GM18868 (cell line): ENCODE measurements around the gene MPC2.
"Not testable (repeated sequence)": the region's sequence is repeated elsewhere in the genome, so short reads cannot be mapped to it uniquely, and the experiment has no call there.

Source experiments
- ATAC-seq: cut with Tn5 transposase; IDR thresholded peaks from one replicate; pipeline ENCODE4 v1.9.1; 2021; ENCODE audit warnings: mild to moderate bottlenecking, moderate library complexity; ENCODE audit not compliant: unreplicated experiment

MPC2 gene

GRCh38 chr1:167909691-167910180 is 27.1 kb downstream of the MPC2 start:
- ATAC-seq: no peak

DNA sequence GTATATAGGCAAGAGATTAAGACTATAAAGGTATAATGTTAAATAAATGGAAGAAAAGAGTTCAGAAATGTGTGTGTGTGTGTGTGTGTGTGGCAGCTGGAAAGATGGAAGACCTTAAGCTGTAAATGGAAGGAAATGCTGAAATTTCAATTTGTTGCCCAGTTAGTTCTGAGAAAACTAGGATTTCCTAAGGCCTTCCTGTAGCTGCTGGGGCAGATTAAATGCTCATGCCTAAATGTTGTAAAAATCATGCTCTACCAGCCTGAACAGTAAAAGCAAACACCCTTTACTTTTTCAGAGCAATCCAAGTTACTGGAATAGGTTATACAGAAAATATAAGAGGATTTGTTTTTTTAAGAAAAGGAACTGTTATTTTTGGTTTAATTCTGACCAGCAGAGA is 31.2 kb downstream of the MPC2 start:
- ATAC-seq: no peak

GRCh38 chr1:167905182-167905581 is 31.7 kb downstream of the MPC2 start:
- no peak for ATAC-seq

- no peak for ATAC-seq
Observed at GRCh38 chr1:167904652-167905130, 32.2 kb downstream of the MPC2 start.

DNA sequence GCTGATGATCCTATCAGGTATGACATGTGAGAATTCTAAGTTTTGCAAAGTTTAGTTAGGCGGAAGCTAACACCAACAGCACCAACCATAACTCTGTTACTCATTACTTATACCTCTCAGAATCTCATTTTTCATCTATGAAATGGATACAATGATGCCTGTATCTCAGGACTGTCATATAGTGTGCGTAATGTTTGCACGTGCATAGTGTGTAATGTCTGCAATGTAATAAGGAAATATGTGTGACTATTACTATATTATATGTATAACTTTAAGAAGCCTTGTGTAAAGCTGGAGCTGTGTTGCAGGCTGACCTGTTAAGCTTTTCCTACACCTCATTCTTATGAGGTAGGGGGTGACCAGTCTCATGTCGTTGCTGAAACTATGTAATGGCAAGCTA is 36.0 kb downstream of the MPC2 start:
- no peak for ATAC-seq

GRCh38 chr1:167899253-167899681 is 37.6 kb downstream of the MPC2 start:
- ATAC-seq: peak; percentile 93

- no peak for ATAC-seq
Observed at GRCh38 chr1:167898578-167899222, 38.2 kb downstream of the MPC2 start.

DNA sequence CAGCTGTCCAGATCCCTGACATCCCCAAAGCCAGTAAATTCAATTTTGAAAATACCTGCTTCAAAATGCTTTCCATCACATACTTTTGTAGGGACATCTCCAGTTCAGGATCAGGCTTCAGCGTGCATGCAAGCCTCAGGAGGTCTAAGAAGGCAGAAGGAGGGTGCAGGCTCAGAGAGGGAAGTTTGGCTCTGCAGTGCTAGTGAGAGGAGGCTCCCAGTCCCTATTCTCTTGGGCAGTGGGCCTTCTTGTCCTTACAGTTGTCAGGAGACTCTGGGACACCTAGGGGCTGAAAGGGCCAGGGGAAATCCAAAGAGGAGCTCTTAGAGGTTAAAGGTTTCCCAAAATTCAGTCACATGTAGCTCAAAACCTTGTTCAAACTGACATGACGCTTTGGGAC is 43.1 kb downstream of the MPC2 start:
- no peak for ATAC-seq

DNA sequence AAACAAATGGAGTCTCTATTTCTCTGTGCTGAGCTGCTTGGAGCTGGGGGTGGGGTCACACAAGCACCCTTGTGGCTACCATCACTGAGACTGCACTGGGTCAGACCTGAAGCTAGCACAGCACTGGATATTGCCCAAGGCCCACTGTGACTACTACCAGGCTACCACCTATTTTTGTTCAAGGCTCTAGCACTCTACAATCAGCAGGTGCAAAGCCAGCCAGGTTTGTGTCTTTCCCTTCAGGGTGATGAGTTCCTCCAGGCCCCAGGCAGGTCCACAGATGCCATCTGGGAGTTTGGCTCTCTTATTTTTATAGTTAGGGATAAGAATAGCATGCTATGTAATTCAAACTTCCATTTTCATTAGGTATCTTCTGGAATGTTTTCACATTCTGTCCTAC is 46.5 kb downstream of the MPC2 start:
- ATAC-seq: no peak

GRCh38 chr1:167887187-167887586 is 49.7 kb downstream of the MPC2 start:
- not testable (repeated sequence) for ATAC-seq

DNA sequence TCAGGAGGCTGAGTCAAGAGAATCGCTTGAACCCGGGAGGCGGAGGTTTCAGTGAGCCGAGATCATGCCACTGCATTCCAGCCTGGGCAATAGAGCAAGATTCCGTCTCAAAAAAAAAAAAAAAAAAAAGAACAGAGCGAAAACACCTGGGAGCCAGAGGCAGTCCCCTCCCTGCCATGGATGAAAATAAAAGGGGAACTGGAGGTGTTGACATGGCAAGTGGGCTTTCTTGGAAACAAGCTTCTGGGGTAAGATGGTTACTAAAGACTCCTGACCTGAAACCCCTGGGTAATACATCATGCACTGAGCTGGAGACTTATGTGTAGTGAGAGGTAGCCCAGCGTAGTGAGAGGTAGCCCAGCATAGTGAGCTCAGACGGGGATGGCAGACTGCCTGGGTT is 54.5 kb downstream of the MPC2 start:
- no peak for ATAC-seq

DNA sequence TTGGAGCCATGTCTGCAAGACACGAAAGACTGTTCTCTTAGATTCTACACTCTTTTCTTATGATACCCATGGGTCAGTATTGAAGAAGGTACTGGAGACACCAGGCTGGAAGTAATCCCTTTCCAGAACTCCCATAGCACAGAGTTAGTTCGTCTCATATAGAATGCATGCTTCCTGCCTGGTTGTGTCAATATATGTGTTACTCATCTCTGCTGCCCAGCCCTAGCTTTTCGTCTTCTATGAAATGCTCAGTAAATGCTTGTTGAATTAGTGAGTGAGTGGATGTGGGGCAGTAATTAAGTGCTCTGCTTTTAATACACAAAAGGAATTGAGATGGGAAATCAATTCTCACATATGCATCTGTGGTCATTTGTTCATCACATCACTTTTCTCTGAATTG is 55.1 kb downstream of the MPC2 start:
- ATAC-seq: no peak

DNA sequence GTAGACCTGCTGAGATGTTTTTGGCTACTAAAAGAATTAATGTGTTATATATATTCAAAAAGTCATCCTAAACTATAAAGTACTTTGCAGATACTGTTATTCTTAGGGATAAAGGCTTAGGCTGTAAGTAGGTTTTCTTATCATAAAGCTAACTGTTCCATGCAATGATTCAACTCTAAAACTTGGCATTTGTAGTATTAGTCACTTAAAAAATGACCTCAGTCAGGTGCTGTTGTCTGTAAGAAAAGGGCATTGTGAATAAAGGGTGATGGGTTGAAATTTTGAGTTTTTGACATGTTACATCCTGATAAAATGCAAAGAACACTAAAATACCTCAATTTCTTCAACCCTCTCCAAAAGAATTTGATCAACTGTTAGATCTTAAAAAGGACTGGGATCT is 55.8 kb downstream of the MPC2 start:
- ATAC-seq: no peak

DNA sequence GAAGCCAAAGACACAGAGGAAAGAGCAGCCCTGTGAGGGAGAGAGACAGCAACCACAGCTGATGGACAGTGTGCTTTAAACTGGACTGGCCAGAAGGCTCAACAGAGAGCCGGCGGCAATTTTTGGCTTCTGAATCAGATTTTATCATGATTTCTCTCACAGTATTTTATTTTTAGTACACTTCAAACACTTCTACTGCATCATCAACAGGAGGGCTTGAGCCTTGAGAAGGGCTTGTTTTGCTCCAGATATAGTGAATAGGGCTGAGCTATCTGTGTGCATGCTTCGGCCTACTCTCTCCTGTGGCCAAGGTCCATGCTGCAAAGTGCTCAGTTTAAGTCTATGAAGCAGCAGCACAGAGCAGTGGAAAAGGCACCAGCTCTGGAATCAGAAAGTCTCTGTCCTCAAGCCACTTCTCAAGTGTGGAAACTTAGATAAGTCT is 56.3 kb downstream of the MPC2 start:
- no peak for ATAC-seq

DNA sequence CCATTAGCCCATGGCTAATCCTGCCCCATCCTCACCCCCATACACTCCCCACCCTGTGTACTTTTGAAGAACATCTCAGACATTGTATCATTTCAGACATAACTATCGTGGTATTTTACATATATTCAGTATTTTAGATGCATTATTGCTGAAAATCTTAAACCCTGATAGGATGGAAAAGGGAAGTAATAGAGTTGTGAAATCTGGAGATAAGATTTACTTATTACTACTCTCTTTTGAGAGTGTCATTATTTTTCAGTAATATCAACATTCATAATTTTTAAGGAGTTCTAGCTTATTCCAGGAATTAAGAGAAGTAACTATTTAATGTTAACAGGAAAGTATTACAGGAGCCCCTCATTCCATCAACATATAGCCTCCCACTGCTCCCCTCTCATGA is 57.4 kb downstream of the MPC2 start:
- no peak for ATAC-seq

DNA sequence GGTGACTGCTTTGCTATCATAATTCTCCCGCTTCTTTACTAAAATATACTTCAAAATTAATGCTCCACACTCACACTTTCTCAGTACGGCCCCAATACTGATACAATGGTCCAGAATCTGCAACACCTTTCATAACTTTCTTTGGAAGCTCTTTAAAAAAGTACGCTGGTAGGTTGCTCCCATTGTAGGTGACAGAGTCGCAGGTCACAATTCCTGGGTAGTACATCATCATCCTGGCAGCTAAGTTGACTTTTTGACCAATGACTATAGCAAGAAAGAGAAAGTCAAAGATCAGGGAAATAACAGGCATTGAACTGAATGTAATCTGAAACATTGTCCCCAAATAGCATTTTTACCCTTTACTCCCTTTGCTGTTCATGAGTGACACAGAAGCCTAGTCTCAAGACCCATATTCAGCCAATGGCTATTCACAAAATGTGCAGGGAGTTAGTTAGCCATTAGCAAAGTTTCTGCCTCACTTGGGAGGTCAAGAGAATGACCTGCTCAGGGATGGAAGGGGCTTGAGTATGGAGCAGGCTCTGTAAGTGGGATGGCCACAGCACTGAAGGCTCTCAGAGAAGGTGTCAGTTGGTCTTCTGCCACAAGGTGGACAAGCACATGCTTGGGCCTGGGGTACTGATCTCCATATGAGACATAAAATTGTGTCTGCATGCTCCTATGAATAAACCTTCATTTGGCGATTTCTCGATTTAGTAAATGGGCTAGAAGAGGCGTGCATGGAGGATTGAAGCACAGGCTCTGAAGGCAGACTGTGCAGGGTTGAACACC is 58.3 kb downstream of the MPC2 start:
- no peak for ATAC-seq

- ATAC-seq: no peak
Observed at GRCh38 chr1:167876597-167877175, 60.2 kb downstream of the MPC2 start.

DNA sequence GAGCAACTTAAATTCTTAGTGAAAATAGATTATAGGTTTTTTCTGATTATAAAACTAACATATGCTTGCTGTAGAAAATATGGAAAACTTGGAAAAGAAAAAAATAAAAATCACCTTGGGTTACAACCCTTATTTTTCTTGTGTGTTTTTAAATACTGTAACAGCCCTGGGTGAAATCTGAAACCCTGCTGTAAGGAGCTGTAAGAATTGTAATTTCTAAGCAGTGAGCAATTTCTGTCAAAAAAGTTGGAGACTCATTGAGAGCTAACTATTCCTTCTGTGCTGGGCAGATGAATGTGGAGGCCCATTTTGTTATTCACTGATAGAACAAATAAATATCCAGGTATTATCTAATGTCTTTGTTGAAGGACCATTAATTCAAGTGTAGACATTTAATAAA is 65.5 kb downstream of the MPC2 start:
- no peak for ATAC-seq

DNA sequence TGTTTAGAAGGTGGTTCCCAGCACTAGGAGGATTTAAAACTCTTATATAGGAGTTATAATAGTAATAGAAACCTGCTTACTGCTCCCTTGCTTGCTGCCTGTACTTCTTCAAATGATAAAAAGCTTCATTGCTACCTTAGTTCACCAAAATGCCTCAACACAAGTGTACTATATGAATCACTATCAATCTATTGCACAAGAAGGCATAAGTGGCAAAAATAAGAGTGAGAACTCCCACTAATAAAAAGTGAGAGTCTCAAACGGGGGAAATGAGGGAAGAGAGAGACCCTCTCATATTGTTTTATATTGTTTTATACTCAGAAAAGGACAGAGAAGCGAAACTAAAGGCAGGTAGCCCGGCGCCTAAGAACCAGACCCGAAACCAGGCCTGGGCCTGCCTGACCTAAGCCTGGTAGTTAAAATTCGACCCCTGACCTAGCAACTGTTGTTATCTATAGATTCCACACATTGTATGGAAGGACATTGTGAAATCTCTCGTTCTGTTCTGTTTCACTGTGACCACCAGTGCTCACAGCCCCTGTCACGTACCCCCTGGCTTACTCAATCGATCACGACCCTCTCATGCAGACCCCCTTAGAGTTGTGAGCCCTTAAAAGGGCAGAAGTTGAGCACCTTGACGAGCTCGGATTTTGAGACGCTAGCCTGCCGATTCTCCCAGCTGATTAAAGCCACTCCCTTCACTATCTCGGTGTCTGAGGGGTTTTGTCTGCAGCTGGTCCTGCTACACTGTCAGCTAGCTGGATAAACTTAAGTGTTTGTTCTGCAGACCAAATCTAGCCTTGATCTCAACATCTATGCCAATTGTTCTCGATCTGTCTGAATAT is 67.5 kb downstream of the MPC2 start:
- ATAC-seq: not testable (repeated sequence)

DNA sequence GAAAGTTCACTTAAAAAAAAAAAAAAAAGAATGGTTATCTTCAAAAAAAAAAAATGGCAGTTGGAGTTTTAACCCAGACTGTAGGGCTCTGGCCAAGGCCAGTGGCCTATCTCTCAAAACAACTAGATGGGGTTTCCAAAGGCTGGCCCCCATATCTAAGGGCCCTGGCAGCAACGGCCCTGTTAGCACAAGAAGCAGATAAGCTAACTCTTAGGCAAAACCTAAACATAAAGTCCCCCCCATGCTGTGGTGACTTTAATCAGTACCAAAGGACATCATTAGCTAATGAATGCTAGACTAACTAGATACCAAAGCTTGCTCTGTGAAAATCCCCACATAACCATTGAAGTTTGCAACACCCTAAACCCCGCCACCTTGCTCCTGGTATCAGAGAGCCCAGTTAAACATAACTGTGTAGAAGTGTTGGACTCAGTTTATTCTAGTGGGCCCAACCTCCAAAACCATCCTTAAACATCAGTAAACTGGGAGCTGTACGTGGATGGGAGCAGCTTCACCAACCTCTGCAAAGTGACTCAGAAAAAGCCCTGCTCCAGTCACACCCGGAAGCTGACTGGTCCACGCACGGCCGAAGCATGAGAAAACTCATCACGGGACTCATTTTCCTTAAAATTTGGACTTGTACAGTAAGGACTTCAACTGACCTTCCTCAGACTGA is 70.0 kb downstream of the MPC2 start:
- not testable (repeated sequence) for ATAC-seq
